SK-N-SH treated with all-trans-retinoic acid at 6 μM for 48 hours (cell line): ENCODE data around the gene FRMD8.

Experiments
- ATAC-seq: fragments of 200-7000 bp; cut with Tn5 transposase; 3 replicates; pipeline ENCODE4 v1.9.1; 2020; ENCODE audit warnings: mild to moderate bottlenecking, moderate library complexity
- ARNTL ChIP-seq: fragments of 450-650 bp; formaldehyde crosslinking; IDR thresholded peaks from 2 replicates; pipeline ENCODE4 v1.5.0; 2020; ENCODE audit warnings: low read depth, mild to moderate bottlenecking, moderate library complexity, borderline replicate concordance
- BACH2 ChIP-seq: fragments of 250-450 bp; sonication (Bioruptor Pico); IDR thresholded peaks from 2 replicates; pipeline ENCODE4 v1.9.0; 2021; ENCODE audit warnings: mild to moderate bottlenecking, borderline replicate concordance
- CREB5 ChIP-seq: fragments of 250-450 bp; sonication (Bioruptor Pico); IDR thresholded peaks from 2 replicates; pipeline ENCODE4 v1.5.1; 2020; ENCODE audit warnings: low read depth, mild to moderate bottlenecking, moderate library complexity
- CSDC2 ChIP-seq: fragments of 250-450 bp; sonication (Bioruptor Pico); IDR thresholded peaks from 2 replicates; pipeline ENCODE4 v1.5.0; 2020; ENCODE audit warnings: mild to moderate bottlenecking, moderate library complexity
- CSRNP3 ChIP-seq: fragments of 250-450 bp; sonication (Bioruptor Pico); IDR thresholded peaks from 2 replicates; pipeline ENCODE4 v1.5.1; 2021; ENCODE audit warnings: mild to moderate bottlenecking, moderate library complexity
- ESRRG ChIP-seq: fragments of 250-450 bp; sonication (Bioruptor Pico); IDR thresholded peaks from 2 replicates; pipeline ENCODE4 v1.6.1; 2021; ENCODE audit warnings: mild to moderate bottlenecking
- GLIS3 ChIP-seq: fragments of 250-450 bp; sonication (Bioruptor Pico); IDR thresholded peaks from 2 replicates; pipeline ENCODE4 v1.5.0; 2020; ENCODE audit warnings: mild to moderate bottlenecking, moderate library complexity
- ISL1 ChIP-seq: fragments of 250-450 bp; sonication (Bioruptor Pico); IDR thresholded peaks from 2 replicates; pipeline ENCODE4 v2.1.2; 2022; ENCODE audit warnings: mild to moderate bottlenecking, moderate library complexity
- OSR1 ChIP-seq: fragments of 250-450 bp; sonication (Bioruptor Pico); IDR thresholded peaks from 2 replicates; pipeline ENCODE4 v1.8.0; 2022; ENCODE audit warnings: moderate library complexity, mild to moderate bottlenecking, inconsistent platforms
- PATZ1 ChIP-seq: fragments of 250-450 bp; sonication (Bioruptor Pico); IDR thresholded peaks from 2 replicates; pipeline ENCODE4 v1.8.0; 2020; ENCODE audit warnings: mild to moderate bottlenecking, moderate library complexity, borderline replicate concordance
- POU6F1 ChIP-seq: fragments of 250-450 bp; sonication (Bioruptor Pico); IDR thresholded peaks from 2 replicates; pipeline ENCODE4 v1.8.0; 2021; ENCODE audit warnings: low read depth, mild to moderate bottlenecking, moderate library complexity, borderline replicate concordance
- PPARA ChIP-seq: fragments of 250-450 bp; sonication (Bioruptor Pico); IDR thresholded peaks from 2 replicates; pipeline ENCODE4 v1.5.0; 2020; ENCODE audit warnings: mild to moderate bottlenecking, borderline replicate concordance
- RARB ChIP-seq: fragments of 250-450 bp; sonication (Bioruptor Pico); IDR thresholded peaks from 2 replicates; pipeline ENCODE4 v1.8.0; 2021; ENCODE audit warnings: mild to moderate bottlenecking, moderate library complexity
- SNAI2 ChIP-seq: fragments of 250-450 bp; sonication (Bioruptor Pico); IDR thresholded peaks from 2 replicates; pipeline ENCODE4 v1.5.0; 2020; ENCODE audit warnings: mild to moderate bottlenecking, moderate library complexity
- TCF4 ChIP-seq: fragments of 250-450 bp; sonication (Bioruptor Pico); IDR thresholded peaks from 2 replicates; pipeline ENCODE4 v1.8.0; 2021; ENCODE audit warnings: mild to moderate bottlenecking, moderate library complexity, borderline replicate concordance
- TOX ChIP-seq: fragments of 250-450 bp; sonication (Bioruptor Pico); IDR thresholded peaks from 2 replicates; pipeline ENCODE4 v1.8.0; 2021; ENCODE audit warnings: mild to moderate bottlenecking, moderate library complexity, borderline replicate concordance
- TSHZ2 ChIP-seq: fragments of 250-450 bp; sonication (Bioruptor Pico); IDR thresholded peaks from 2 replicates; pipeline ENCODE4 v1.5.0; 2020; ENCODE audit warnings: mild to moderate bottlenecking, moderate library complexity
- ZC3H10 ChIP-seq: fragments of 250-450 bp; sonication (Bioruptor Pico); IDR thresholded peaks from 2 replicates; pipeline ENCODE4 v1.5.1; 2021; ENCODE audit warnings: mild to moderate bottlenecking, moderate library complexity
- ZFP3 ChIP-seq: fragments of 250-450 bp; sonication (Bioruptor Pico); IDR thresholded peaks from 2 replicates; pipeline ENCODE4 v1.5.0; 2020; ENCODE audit warnings: mild to moderate bottlenecking, moderate library complexity
- ZFP30 ChIP-seq: fragments of 450-650 bp; formaldehyde crosslinking; IDR thresholded peaks from 2 replicates; pipeline ENCODE4 v1.5.0; 2022; ENCODE audit warnings: mild to moderate bottlenecking, moderate library complexity
- ZNF565 ChIP-seq: fragments of 450-650 bp; formaldehyde crosslinking; conservative IDR thresholded peaks from 2 replicates; pipeline ENCODE4 v1.5.0; 2020; ENCODE audit warnings: low read depth, mild to moderate bottlenecking, moderate library complexity
- ZNF70 ChIP-seq: fragments of 450-650 bp; formaldehyde crosslinking; IDR thresholded peaks from 2 replicates; pipeline ENCODE4 v1.5.0; 2020; ENCODE audit warnings: mild to moderate bottlenecking, moderate library complexity
- ZNF8 ChIP-seq: fragments of 450-650 bp; formaldehyde crosslinking; IDR thresholded peaks from 2 replicates; pipeline ENCODE4 v1.5.0; 2020; ENCODE audit warnings: mild to moderate bottlenecking, moderate library complexity

The FRMD8 gene

GRCh38 chr11:65427691-65428577 is 41.5 kb downstream of the FRMD8 start:
- ATAC-seq, result peak; percentile 2

More at GRCh38 chr11:65427691-65428577, 41.5 kb downstream of the FRMD8 start:
- no peak; the same call in none of the 2 replicates for TF ChIP-seq CSRNP3 (CRISPR knock-in tag)
- no peak; the same call in 1 of the 2 replicates for TF ChIP-seq TCF4 (CRISPR knock-in tag)
- TF ChIP-seq TOX, result peak; percentile 85
- peak; percentile 14; the same call in 1 of the 2 replicates for TF ChIP-seq SNAI2 (CRISPR knock-in tag)
- peak; percentile 60 for TF ChIP-seq CREB5 (CRISPR knock-in tag)
- peak; percentile 97 for TF ChIP-seq ESRRG (CRISPR knock-in tag)
- TF ChIP-seq ZNF70 (CRISPR knock-in tag), result no peak
- TF ChIP-seq PPARA, result no peak
- TF ChIP-seq CSDC2, result no peak
- TF ChIP-seq ISL1 (CRISPR knock-in tag), result no peak
- peak; percentile 47; the same call in 1 of the 2 replicates for TF ChIP-seq ZFP30
- TF ChIP-seq RARB (CRISPR knock-in tag), result peak; percentile 78
- no peak for TF ChIP-seq ZNF565 (CRISPR knock-in tag)
- TF ChIP-seq TSHZ2 (CRISPR knock-in tag), result no peak
- peak; percentile 10; the same call in 1 of the 2 replicates for TF ChIP-seq PATZ1 (CRISPR knock-in tag)
- TF ChIP-seq ZNF8 (CRISPR knock-in tag), result peak; percentile 32
- TF ChIP-seq OSR1 (CRISPR knock-in tag), result no peak
- TF ChIP-seq GLIS3, result peak; percentile 86
- TF ChIP-seq ARNTL, result no peak
- TF ChIP-seq ZC3H10 (CRISPR knock-in tag), result peak; percentile 89
- peak; percentile 9; the same call in 1 of the 2 replicates for TF ChIP-seq POU6F1 (CRISPR knock-in tag)
- no peak for TF ChIP-seq BACH2 (CRISPR knock-in tag)
- TF ChIP-seq ZFP3 (CRISPR knock-in tag), result no peak
